ENCODE measurements around the gene GALNT2.

GRCh38 chr1:230255991-230256390 is 189.0 kb downstream of the GALNT2 start:
- TF ChIP-seq POLR2A (IDR thresholded peaks at IDR 0.05) (no peak), CTCF (IDR thresholded peaks at IDR 0.05) (no peak)

Measured in tibial nerve (tissue), 3 donors.